PC-9 (cell line): Measurements from ENCODE around the gene KIFBP. TPM values are rescaled to one million over a fixed set of nuclear protein-coding genes. Genes with fewer than 3 reads are reported as not detected.
"Not testable (repeated sequence)": the region's sequence is repeated elsewhere in the genome, so short reads cannot be mapped to it uniquely, and the experiment has no call there.

ENCODE experiments used
- BruUV-seq: library from RNA; stranded (reverse); fragments of 400-500 nt; replicated peaks from 2 replicates; lab custom pipeline; 2021; lab: Mats Ljungman, UMichigan
- CTCF ChIA-PET: fragments of 300-600 bp; sonication (Branson Sonifier 250); formaldehyde crosslinking; loops from one replicate; lab custom pipeline; 2022; ENCODE audit warnings: antibody characterized with exemption; lab: Charles Lee
- POLR2A ChIA-PET: fragments of 300-600 bp; sonication (Branson Sonifier 250); formaldehyde crosslinking; loops from one replicate; lab custom pipeline; 2022; ENCODE audit warnings: antibody characterized with exemption; ENCODE audit not compliant: unreplicated experiment; lab: Charles Lee
- DNase-seq, 2 experiments: peaks; one replicate each; pipeline versions ENCODE4 v3.0.0 to v3.0.0-alpha.2; 2015 to 2022; ENCODE audit warnings: mixed read lengths in 1 of 2
- H2AFZ ChIP-seq: fragments of 200-600 bp; sonication (generic); 2 replicates; pipeline ENCODE4 v1.8.1; 2017; ENCODE audit warnings: antibody characterized with exemption
- H3F3A ChIP-seq: fragments of 200-600 bp; sonication (generic); 2 replicates; pipeline ENCODE4 v1.8.1; 2017; ENCODE audit warnings: antibody characterized with exemption, mild to moderate bottlenecking, low read depth; ENCODE audit not compliant: insufficient read depth
- H3K27ac ChIP-seq: fragments of 200-600 bp; sonication (generic); 2 replicates; pipeline ENCODE4 v1.6.1; 2016; ENCODE audit warnings: mixed run types
- H3K27me3 ChIP-seq: fragments of 200-600 bp; sonication (generic); 2 replicates; pipeline ENCODE4 v1.6.1; 2016; ENCODE audit warnings: low read depth, mixed run types; ENCODE audit not compliant: insufficient read depth
- H3K36me3 ChIP-seq: fragments of 200-600 bp; sonication (generic); 2 replicates; pipeline ENCODE4 v1.6.1; 2016; ENCODE audit warnings: low read depth, mixed run types
- H3K4me1 ChIP-seq: fragments of 200-600 bp; sonication (generic); replicated peaks from 2 replicates; pipeline ENCODE4 v1.6.1; 2016; ENCODE audit warnings: mixed run types; ENCODE audit not compliant: insufficient read depth
- H3K4me2 ChIP-seq: fragments of 200-600 bp; sonication (generic); 2 replicates; pipeline ENCODE4 v1.6.1; 2017; ENCODE audit warnings: mixed run types
- H3K4me3 ChIP-seq: fragments of 200-600 bp; sonication (generic); 2 replicates; pipeline ENCODE4 v1.6.1; 2016; ENCODE audit warnings: mixed run types
- H3K79me2 ChIP-seq: fragments of 200-600 bp; sonication (generic); 2 replicates; pipeline ENCODE4 v1.6.1; 2017; ENCODE audit warnings: low read depth, mixed run types
- H3K9me2 ChIP-seq: fragments of 200-600 bp; sonication (generic); 2 replicates; pipeline ENCODE4 v1.8.1; 2017; ENCODE audit warnings: mild to moderate bottlenecking; ENCODE audit not compliant: insufficient read depth
- H3K9me3 ChIP-seq: fragments of 200-600 bp; sonication (generic); 2 replicates; pipeline ENCODE4 v1.8.1; 2016; ENCODE audit warnings: low read depth; ENCODE audit not compliant: insufficient read depth
- H4K20me1 ChIP-seq: fragments of 200-600 bp; sonication (generic); 2 replicates; pipeline ENCODE4 v1.8.1; 2017; ENCODE audit not compliant: insufficient read depth
- CTCF ChIP-seq: fragments of 200-600 bp; sonication (generic); conservative IDR thresholded peaks from 2 replicates; pipeline ENCODE4 v1.6.1; 2017; ENCODE audit warnings: mixed run types, antibody characterized with exemption, mild to moderate bottlenecking, moderate library complexity
- EZH2 ChIP-seq: fragments of 200-600 bp; sonication (generic); IDR thresholded peaks from 2 replicates; pipeline ENCODE4 v1.8.0; 2017; ENCODE audit warnings: antibody characterized with exemption, low read depth
- intact Hi-C: fragments of 100-400 bp; cut with micrococcal nuclease; formaldehyde crosslinking; loops from one replicate; pipeline ENCODE4 v1.10.0; 2022; ENCODE audit not compliant: unreplicated experiment
- total RNA-seq: library from RNA; stranded (reverse); gene quantifications from 2 replicates; pipeline ENCODE4 v1.2.3, GENCODE V29; 2021

Gene KIFBP
- total RNA-seq, 1 experiment from 2014 or later, result 30.1 TPM

GRCh38 chr10:69009360-69009759, 20.8 kb downstream of the KIFBP start:
- H3K4me2 ChIP-seq, result no peak overlapping the region
- no peak for DNase-seq
- POLR2A ChIA-PET, result interaction anchor here (0.6 kb wide), 1 partner anchor 186 kb away, joined by 3 read pairs; no protein-coding TSS in a partner anchor
- no peaks in the 10 kb centered on the region for H3K9me3 ChIP-seq
- CTCF ChIA-PET, result interaction anchor here (1.4 kb wide), 1 partner anchor 86 kb away, joined by 5 read pairs; no protein-coding TSS in a partner anchor
- BruUV-seq, result no TSS peak
- H3K4me3 ChIP-seq, result no peak overlapping the region
- no peak overlapping the region for H2AFZ ChIP-seq
- H3K36me3 ChIP-seq, result peaks cover 25% of the 10 kb centered on the region; the same call in 1 of the 2 replicates
- H3F3A ChIP-seq, result peaks cover 9% of the 10 kb centered on the region; the same call in 1 of the 2 replicates
- no peak for TF ChIP-seq EZH2
- H4K20me1 ChIP-seq, result no peaks in the 10 kb centered on the region
- H3K27ac ChIP-seq, result no peak overlapping the region
- H3K9me2 ChIP-seq, result no peaks in the 10 kb centered on the region
- H3K79me2 ChIP-seq, result no peaks in the 10 kb centered on the region
- H3K27me3 ChIP-seq, result no peaks in the 10 kb centered on the region
- intact Hi-C loops, result loop anchor here (5.0 to 10.0 kb wide), 2 partner anchors 228 to 625 kb away; partner anchors contain the start of gene FAM241B
- H3K4me1 ChIP-seq, result no peaks in the 10 kb centered on the region

GRCh38 chr10:69010151-69010640, 21.6 kb downstream of the KIFBP start:
- intact Hi-C loops, result no loop called here
- H3K27me3 ChIP-seq, result no peaks in the 10 kb centered on the region
- H3F3A ChIP-seq, result peaks cover 10% of the 10 kb centered on the region; the same call in 1 of the 2 replicates
- no peaks in the 10 kb centered on the region for H3K4me1 ChIP-seq
- no peaks in the 10 kb centered on the region for H4K20me1 ChIP-seq
- no peak overlapping the region for H3K4me2 ChIP-seq
- no peak overlapping the region for H3K27ac ChIP-seq
- H3K4me3 ChIP-seq, result no peak overlapping the region
- TF ChIP-seq CTCF (no peak), EZH2 (no peak)
- no peak for DNase-seq
- ChIA-PET CTCF (interaction anchor here (0.6 kb wide), 1 partner anchor 94 kb away, joined by 6 read pairs; no protein-coding TSS in a partner anchor), POLR2A (interaction anchor here (0.6 kb wide), 1 partner anchor 185 kb away, joined by 3 read pairs; no protein-coding TSS in a partner anchor)
- H3K79me2 ChIP-seq, result no peaks in the 10 kb centered on the region
- no peak overlapping the region for H2AFZ ChIP-seq
- H3K9me2 ChIP-seq, result no peaks in the 10 kb centered on the region
- no TSS peak for BruUV-seq
- H3K36me3 ChIP-seq, result peaks cover 25% of the 10 kb centered on the region; the same call in 1 of the 2 replicates
- H3K9me3 ChIP-seq, result no peaks in the 10 kb centered on the region

- H3K79me2 ChIP-seq, H3K4me3 ChIP-seq, H3K4me1 ChIP-seq, H3K27ac ChIP-seq, DNase-seq, H3K9me2 ChIP-seq, CTCF ChIA-PET, intact Hi-C loops, BruUV-seq, H3K27me3 ChIP-seq, POLR2A ChIA-PET, H3K4me2 ChIP-seq, H4K20me1 ChIP-seq, H2AFZ ChIP-seq, H3K9me3 ChIP-seq: not testable (repeated sequence)
- Histone ChIP-seq H3K36me3 (peaks cover 18% of the 10 kb centered on the region), H3F3A (peaks cover 10% of the 10 kb centered on the region; the same call in 1 of the 2 replicates)
Observed at GRCh38 chr10:69012778-69013177, 24.2 kb downstream of the KIFBP start.

GRCh38 chr10:69014171-69014570, 25.6 kb downstream of the KIFBP start:
- no TSS peak for BruUV-seq
- Histone ChIP-seq H3K27me3 (no peaks in the 10 kb centered on the region), H3K9me3 (no peaks in the 10 kb centered on the region), H3K9me2 (no peaks in the 10 kb centered on the region), H2AFZ (no peak overlapping the region), H3F3A (peaks cover 6% of the 10 kb centered on the region; the same call in 1 of the 2 replicates), H3K27ac (no peak overlapping the region), H3K4me1 (no peaks in the 10 kb centered on the region), H4K20me1 (no peaks in the 10 kb centered on the region), H3K79me2 (no peaks in the 10 kb centered on the region), H3K36me3 (peaks cover 12% of the 10 kb centered on the region), H3K4me2 (no peak overlapping the region), H3K4me3 (no peak overlapping the region)
- CTCF ChIA-PET, result interaction anchor here (0.7 kb wide), 1 partner anchor 28 kb away, joined by 3 read pairs; no protein-coding TSS in a partner anchor
- DNase-seq, result no peak
- POLR2A ChIA-PET, result no interaction called here
- TF ChIP-seq CTCF, result no peak
- TF ChIP-seq EZH2, result no peak
- intact Hi-C loops, result no loop called here
